COLO829 (cell line): ENCODE results near the gene CCSER1.
A peak's percentile ranks its signal among the peaks of the same experiment; 100 is the strongest.

Experiments used
- DNase-seq: peaks from one replicate; pipeline ENCODE4 v3.0.0; 2012; ENCODE audit warnings: low spot score

The CCSER1 gene

DNA sequence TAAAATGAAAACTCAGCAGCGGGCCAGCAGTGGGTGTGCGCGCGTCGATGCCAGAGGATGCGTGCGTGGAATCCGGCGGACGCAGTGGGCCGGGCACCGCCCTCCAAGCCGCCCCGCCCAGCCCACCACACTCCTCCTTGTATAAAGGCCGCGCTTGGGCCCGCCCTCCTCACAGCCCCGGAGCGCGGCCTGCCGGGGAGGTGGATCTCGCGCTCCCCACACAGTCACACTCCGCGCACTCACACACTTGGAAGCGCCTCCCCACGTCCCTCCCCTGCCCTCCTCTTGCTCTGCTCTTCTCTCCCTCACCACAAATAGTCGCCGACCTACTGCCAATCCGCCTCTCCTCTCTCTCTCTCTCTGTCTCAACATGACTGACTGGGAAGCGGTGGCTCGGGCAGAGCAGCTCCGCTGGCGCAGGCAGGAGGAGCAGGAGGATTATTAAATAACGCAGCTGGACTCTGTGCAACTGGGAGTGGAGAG lies at the start of gene CCSER1:
CCSER1 (plus strand) TSS at position 172 of the 483 bp plus-strand sequence.
- DNase-seq = no peak

GRCh38 chr4:90078440-90078839 lies 48.8 kb upstream of the CCSER1 start:
- no peak for DNase-seq

DNA sequence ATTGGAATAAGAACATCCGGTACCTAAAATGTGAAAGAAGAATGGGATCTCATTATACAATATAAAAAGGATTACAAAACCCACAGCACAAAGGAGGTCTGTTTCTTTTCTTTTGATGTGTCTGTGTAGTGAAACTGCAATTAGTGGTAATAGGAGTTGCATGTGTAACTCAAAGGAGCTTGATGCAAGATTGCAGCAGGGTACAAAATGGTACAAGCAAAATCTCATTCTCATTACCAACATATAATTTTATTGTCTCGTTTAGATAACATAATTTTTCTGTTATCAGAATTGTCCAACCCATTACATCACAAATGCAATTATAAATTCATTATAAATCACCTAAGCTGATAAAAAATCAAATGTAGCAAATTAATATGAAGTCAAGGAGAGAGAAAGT lies 47.1 kb upstream of the CCSER1 start:
- DNase-seq = no peak

DNA sequence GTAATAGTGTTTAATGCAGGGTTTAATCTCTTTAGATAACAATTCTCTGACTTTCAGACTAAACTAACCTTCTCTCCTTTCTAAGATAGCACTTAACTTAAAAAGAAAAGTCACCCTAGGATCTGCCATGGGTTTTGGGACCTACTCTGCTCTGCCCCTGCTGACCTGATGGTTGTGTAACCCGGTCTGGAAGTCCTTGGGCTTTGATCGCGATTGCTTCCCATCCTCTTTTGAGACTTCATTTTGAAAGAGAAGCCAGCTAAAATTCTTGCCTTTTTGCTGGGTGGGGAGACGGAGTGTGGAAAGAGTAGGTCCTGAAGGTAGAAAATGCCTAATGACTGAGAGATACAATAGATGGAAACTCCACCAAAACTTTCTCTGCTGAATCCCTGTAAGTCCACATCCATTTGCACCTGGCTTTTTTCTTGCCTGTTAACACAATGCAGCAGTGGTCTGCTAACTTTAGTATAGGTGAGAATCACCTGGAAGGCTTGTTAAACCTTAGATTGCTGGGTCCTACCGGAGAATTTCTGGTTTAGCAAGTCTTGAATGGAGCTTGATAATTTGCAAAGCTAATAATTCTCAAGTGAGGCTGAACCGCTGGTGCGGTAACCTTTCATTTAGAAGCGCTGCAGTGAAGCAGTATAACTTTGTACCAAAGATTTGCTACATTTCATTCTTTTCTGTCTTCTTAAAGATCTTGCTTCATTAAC lies 45.6 kb upstream of the CCSER1 start:
- no peak for DNase-seq

- DNase-seq = no peak
These were observed 44.7 kb upstream of the CCSER1 start for GRCh38 chr4:90082449-90082848.

DNA sequence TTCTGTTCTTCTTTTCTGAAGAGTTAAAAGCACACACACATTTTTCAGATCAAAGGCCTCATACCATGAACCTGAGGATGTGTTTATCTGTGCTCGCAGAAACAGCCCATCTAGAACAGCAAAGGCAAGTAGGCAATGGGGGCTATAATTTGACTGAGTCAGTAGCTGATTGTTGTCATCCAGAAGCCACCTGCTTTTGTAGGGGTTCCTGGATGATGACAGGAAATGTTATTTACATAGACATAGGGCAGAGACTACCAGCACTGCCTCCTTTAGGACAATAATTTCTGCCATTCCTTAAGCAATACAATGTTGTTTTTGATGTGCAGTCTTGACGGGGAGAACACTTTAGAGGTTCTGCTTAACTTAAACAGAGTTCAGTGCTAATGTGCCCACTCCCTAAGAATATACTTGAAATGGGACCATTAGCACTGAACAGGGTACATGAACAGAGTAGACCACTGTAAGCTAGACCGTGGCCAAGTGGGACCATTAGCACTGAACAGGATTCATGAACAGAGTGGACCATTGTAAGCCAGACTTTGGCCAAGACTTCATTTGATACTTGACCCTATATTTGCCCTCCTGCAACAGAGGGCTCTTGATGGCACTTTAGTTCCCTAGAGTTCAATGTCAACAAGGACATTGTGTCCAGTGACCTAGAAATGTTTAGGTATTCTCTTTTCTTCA lies 42.8 kb upstream of the CCSER1 start:
- DNase-seq = no peak

- DNase-seq = no peak
These were observed 42.3 kb upstream of the CCSER1 start for GRCh38 chr4:90084967-90085295.

DNA sequence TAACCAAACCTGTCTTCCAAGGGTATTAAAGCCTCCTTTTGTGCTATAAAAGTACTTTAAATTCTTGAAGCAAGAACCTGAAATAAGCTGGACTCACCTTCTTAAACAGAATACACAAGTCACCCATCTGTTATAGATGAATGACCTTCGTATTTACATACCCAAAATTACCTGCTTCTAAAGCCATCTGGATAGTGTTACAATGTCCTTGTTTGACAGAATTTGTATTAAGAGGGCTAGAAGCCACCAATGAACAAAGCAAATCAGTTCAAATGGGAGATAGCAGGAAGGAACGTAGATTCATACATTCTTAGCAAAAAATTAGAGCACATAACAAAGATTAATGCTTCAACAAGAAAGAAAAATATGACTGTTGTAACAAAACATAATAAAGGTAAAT lies 33.7 kb upstream of the CCSER1 start:
- DNase-seq = no peak

- no peak for DNase-seq
These were observed 32.2 kb upstream of the CCSER1 start for GRCh38 chr4:90095000-90095399.

DNA sequence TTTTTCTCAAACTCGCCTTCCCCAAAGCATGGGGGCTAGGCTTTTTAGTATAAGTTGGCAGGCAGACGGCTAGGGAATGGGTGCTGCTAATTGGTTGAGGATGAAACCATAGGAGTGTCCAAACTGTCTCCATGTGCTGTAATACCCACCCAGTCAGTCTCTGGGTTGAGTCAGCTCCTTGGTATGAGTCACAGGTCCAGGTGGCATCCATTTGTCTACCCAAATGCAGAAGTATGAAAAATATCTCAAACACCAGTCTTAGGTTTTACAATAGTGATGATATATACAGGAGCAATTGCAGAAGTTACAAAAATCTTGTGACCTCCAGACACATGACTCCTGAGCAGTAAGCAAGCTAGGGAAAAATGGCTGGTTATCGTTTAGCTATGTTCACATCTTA lies 27.4 kb upstream of the CCSER1 start:
- no peak for DNase-seq

GRCh38 chr4:90103991-90104390 lies 23.2 kb upstream of the CCSER1 start:
- DNase-seq = no peak

- DNase-seq = no peak
These were observed 21.9 kb upstream of the CCSER1 start for GRCh38 chr4:90105274-90105673.

DNA sequence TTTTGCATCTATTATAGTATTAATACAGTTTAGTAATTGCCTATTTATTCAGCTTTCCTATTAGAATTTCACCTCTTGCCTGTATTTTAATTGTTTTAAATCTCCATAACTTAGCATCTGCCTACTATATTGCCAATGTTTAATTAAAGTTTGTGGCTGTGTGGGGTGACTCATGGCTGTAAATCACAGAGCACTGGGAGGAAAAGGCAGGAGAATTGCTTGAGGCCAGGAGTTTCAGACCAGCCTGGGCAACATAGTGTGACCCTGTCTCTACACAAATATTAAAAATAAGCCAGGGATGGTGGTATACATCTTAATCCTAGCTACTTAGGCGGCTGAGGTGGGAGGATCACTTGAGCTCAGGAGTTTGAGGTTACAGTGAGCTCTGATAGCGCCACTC lies 14.5 kb upstream of the CCSER1 start:
- DNase-seq = no peak

DNA sequence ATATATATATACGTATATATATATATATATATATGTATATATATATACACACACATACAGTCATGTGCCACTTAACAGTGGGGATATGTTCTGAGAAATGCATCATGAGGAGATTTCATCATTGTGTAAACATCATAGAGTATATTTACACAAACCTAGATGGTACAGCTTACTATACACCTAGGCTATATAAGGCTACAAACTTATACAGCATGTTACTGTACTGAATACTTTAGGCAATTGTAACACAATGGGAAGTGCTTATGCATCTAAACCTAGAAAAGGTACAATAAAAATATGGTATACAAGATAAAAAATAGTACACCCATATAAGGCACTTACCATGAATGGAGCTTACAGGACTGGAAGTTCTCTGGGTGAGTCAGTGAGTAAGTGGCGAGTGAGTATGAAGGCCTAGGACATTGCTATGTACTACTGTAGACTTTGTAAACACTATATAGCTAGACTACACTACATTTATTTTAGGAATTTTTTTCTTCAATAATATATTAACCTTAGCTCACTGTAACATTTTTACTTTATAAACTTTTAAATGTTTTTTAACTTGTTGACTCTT lies 13.2 kb upstream of the CCSER1 start:
- DNase-seq = no peak

DNA sequence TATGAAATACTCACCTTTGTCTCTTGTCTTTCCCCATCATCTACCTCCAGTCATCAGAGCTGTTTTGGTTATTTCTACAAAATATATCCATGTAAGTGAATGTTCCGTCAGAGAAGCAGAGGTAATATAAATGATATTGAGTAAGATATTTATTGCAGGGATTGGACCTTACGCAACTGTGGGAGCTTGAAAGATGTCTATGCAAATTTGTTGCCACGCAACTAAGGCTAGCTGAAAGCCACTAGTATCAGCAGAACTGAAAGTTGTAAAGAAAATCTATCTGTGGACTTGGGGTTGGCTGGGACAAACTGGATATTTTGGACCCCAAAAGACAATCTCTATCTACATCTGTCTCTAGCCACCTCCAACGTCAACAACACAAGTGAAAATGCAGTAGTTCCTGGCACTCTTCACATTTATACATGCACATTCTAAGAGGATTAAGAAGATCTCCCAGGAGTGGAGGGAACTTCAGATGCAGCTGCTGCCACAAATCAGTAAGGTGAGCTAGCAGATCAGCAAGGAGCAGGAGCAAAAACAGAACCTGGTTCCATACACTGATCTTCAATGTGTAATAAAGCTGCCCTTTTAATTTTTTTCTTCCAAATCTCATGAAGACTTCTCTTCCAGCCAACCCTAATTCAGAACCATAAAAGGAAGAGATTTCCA lies 8.5 kb upstream of the CCSER1 start:
- DNase-seq = no peak

DNA sequence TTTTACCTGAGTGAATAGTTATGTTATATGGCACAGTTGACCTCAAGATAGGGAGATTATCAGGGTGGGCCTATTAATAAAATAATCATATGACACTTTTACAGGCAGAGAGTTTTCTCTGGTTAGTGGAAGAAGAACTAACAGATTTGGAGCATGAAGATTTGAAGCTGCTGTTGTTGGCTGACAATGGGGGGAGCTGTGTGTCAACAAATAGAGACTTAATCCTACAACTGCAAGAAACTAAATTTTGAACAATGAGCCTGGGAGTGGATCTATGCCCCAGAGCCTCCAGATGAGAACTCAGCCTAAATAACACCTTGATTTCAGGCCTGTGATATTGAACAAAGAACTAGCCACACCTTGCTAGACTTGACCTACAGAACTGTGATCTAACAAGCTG lies 7.2 kb upstream of the CCSER1 start:
- no peak for DNase-seq

DNA sequence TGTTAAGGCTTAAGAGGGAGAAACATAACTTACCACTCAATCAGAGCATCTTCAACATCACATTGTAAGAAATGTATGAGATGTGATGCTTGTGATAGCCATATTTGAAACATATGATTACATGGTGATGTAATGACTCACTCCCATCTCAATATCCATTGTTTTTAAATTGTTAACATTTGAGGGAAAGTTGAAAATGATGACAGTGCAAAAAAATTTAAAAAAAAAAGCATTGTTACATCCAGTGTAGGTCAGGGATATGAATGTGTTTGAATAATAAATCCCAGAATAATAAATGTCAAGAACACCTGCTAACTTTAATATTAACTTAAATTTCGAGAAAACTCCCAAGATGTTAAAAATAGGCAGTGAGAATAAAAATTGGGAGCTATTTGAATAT lies 6.4 kb upstream of the CCSER1 start:
- DNase-seq = no peak

- no peak for DNase-seq
These were observed 5.4 kb upstream of the CCSER1 start for GRCh38 chr4:90121676-90122354.

DNA sequence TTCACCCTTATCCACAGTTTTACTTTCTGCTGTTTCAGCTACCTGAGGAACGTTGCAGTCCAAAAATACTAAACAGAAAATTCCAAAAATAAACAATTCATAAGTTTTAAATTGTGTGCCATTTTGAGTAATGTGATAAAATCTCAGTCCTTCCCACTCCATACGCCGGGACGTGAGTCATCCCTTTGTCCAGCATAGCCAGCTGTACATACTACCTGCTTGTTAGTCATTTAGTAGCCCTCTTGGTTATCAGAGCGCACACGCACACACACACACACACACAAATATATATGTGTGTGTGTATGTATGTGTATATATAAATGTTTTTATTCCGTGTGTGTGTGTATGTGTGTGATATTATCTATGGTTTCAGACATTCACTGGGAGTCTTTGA lies 4.8 kb upstream of the CCSER1 start:
- DNase-seq = peak; percentile 8

- DNase-seq = no peak
These were observed 2.9 kb upstream of the CCSER1 start for GRCh38 chr4:90124276-90124675.

- DNase-seq = no peak
These were observed 389 bp upstream of the CCSER1 start for GRCh38 chr4:90126805-90127204.

- DNase-seq = no peak
These were observed 632 bp downstream of the CCSER1 start for GRCh38 chr4:90127706-90128345.
